ENCODE results near the gene TNXB.

TNXB gene

DNA sequence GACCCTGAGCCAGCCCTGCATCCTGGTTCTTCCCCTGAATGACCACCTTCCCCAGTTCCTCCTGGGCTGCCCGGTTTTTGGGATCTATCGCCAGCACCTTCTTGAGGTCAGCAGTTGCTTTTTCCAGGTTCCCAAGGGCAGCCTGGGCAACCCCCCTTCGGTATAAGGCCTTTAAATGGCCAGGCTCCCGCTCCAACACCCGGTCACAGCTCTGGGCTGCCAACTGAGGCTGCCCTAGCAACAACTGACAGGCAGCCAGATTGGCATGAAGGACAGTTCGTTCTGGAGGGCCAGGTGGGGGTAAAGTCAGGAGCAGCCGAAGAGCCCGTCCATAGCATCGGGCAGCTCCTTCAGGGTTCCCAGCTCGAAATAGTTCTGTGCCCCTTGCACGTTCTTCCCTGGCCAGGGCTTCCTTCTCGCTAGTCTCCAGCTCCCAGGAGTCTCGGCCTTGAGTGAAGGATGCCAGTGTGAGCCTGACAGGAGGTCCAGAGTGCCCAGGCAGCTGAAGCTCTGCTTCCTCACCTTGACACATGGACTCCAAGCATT is 19.7 kb upstream of the TNXB start:
- H3K27me3 Mint-ChIP-seq = peaks cover 6% of the 10 kb centered on the region
- H3K27ac Mint-ChIP-seq = peak overlapping the region; percentile 98
- H3K9me3 Mint-ChIP-seq = no peaks in the 10 kb centered on the region
- H3K4me1 Mint-ChIP-seq (ENCODE audit: low read depth) = peaks cover 46% of the 10 kb centered on the region
- H3K4me3 Mint-ChIP-seq = peak overlapping the region; percentile 98
- H3K36me3 Mint-ChIP-seq (ENCODE audit: low read depth) = peaks cover 44% of the 10 kb centered on the region
- intact Hi-C loops (cut with micrococcal nuclease) = loop anchor here (5.0 kb wide), 1 partner anchor 48 kb away; the partner anchor contains the start of genes AGPAT1 and RNF5

- H3K4me3 Mint-ChIP-seq = peak within 1 kb of the TSS; percentile 98
- peaks cover 2% of the 10 kb centered on the region for H3K27me3 Mint-ChIP-seq
- H3K4me1 Mint-ChIP-seq (ENCODE audit: low read depth) = peaks cover 55% of the 10 kb centered on the region
- H3K27ac Mint-ChIP-seq = peak within 1 kb of the TSS; percentile 98
- H3K9me3 Mint-ChIP-seq = no peaks in the 10 kb centered on the region
- peaks cover 52% of the 10 kb centered on the region for H3K36me3 Mint-ChIP-seq (ENCODE audit: low read depth)
- intact Hi-C loops (cut with micrococcal nuclease) = loop anchor here (1.0 to 5.0 kb wide), 2 partner anchors 25 to 49 kb away; partner anchors contain the start of genes AGPAT1 and RNF5
These were observed 18.8 kb upstream of the TNXB start, which contains the start of gene ATF6B for GRCh38 chr6:32127717-32128592. Gene ATF6B (minus strand): TSS chr6:32128246. CDS start chr6:32128207, 39 bp downstream.

- Mint-ChIP-seq H3K27me3 (no peaks in the 10 kb centered on the region), H3K27ac (peak overlapping the region; percentile 98), H3K9me3 (no peaks in the 10 kb centered on the region), H3K4me1 (ENCODE audit: low read depth) (peaks cover 60% of the 10 kb centered on the region), H3K4me3 (peak overlapping the region; percentile 98), H3K36me3 (ENCODE audit: low read depth) (peaks cover 58% of the 10 kb centered on the region)
- intact Hi-C loops (cut with micrococcal nuclease) = loop anchor here (1.0 to 5.0 kb wide), 2 partner anchors 26 to 50 kb away; partner anchors contain the start of genes AGPAT1 and RNF5
These were observed 18.2 kb upstream of the TNXB start for GRCh38 chr6:32127409-32127716.

GRCh38 chr6:32126880-32127279 is 17.7 kb upstream of the TNXB start:
- intact Hi-C loops (cut with micrococcal nuclease) = loop anchor here (1.0 to 5.0 kb wide), 2 partner anchors 26 to 50 kb away; partner anchors contain the start of genes AGPAT1 and RNF5
- Mint-ChIP-seq H3K4me1 (ENCODE audit: low read depth) (peaks cover 64% of the 10 kb centered on the region), H3K27me3 (no peaks in the 10 kb centered on the region), H3K36me3 (ENCODE audit: low read depth) (peaks cover 62% of the 10 kb centered on the region), H3K4me3 (peak overlapping the region; percentile 98), H3K27ac (peak overlapping the region; percentile 98), H3K9me3 (no peaks in the 10 kb centered on the region)

GRCh38 chr6:32123681-32124080 is 14.5 kb upstream of the TNXB start:
- Mint-ChIP-seq H3K27me3 (no peaks in the 10 kb centered on the region), H3K4me3 (no peak overlapping the region), H3K9me3 (no peaks in the 10 kb centered on the region), H3K4me1 (ENCODE audit: low read depth) (peaks cover 72% of the 10 kb centered on the region), H3K27ac (peak overlapping the region; percentile 10), H3K36me3 (ENCODE audit: low read depth) (peaks cover 94% of the 10 kb centered on the region)
- intact Hi-C loops (cut with micrococcal nuclease) = no loop called here

DNA sequence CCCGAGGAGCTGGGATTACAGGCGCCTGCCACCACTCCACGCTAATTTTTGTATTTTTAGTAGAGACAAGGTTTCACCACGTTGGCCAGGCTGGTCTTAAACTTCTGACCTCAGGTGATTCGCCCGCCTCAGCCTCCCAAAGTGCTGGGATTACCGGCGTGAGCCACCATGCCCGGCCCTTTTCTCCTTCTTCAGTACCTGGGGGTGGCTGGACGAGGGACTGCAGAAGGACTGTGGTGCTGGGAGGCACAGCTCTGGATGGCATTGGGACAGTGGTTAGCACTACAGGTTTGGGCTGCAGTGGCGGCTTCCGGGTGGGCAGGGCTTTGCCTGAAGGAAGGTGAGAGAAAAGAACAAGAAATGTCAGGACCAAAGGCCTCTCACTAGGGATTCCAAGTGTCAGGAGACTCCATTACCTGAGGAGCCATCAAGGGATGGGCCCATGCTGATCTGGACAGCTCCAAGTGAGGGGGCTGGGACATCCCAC is 11.5 kb upstream of the TNXB start:
- Mint-ChIP-seq H3K4me3 (no peak overlapping the region), H3K36me3 (ENCODE audit: low read depth) (peaks cover 98% of the 10 kb centered on the region), H3K27me3 (no peaks in the 10 kb centered on the region), H3K9me3 (no peaks in the 10 kb centered on the region), H3K4me1 (ENCODE audit: low read depth) (peaks cover 68% of the 10 kb centered on the region), H3K27ac (peak overlapping the region; percentile 26)
- intact Hi-C loops (cut with micrococcal nuclease) = no loop called here

DNA sequence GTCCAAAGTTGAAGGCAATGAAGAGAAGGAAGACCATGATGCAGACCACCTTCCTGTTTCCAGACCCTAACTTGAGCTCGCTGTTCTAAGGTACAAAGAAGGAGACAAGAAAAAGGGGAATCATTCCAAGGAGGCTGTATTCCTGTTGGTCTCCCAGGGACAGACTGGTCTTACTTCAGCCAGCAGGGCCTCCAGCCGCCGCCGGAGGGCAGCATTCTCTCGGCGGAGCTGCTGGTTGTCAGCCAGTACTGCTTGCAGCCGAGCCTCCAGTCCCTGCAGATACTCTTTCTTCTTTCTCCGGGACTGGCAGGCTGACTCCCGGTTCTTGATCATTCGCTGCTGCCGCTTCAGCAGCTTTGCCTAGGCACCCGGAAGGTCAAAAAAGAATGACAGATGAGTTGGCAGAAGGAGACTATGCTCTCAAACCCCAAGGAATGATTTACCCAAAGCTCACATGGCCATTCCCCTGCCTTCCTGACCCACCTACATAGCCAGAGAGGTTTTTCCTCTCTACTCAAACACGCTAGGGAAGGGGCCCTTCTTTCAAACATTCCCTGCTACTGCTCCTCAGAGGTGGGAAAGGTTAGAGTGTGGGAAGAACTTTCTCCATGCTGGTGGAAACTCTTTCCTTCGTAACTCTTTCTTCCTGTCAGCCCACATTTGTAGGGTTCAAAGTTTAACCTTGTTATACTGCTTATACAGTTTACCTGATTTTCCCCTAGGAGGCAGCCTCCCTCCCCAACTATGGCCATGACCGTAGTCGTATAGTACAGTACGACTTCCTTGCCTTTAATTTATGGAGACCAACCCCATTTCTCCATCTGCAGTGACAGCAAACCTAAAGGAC is 9.9 kb upstream of the TNXB start:
- no peaks in the 10 kb centered on the region for H3K27me3 Mint-ChIP-seq
- peak overlapping the region; percentile 14 for H3K27ac Mint-ChIP-seq
- no peaks in the 10 kb centered on the region for H3K9me3 Mint-ChIP-seq
- H3K4me1 Mint-ChIP-seq (ENCODE audit: low read depth) = peaks cover 76% of the 10 kb centered on the region
- intact Hi-C loops (cut with micrococcal nuclease) = loop anchor here (2.0 kb wide), 1 partner anchor 76 kb away; no protein-coding TSS in a partner anchor
- peaks cover 98% of the 10 kb centered on the region for H3K36me3 Mint-ChIP-seq (ENCODE audit: low read depth)
- H3K4me3 Mint-ChIP-seq = no peak overlapping the region

- Mint-ChIP-seq H3K27me3 (no peaks in the 10 kb centered on the region), H3K4me1 (ENCODE audit: low read depth) (peaks cover 75% of the 10 kb centered on the region), H3K27ac (no peak overlapping the region), H3K36me3 (ENCODE audit: low read depth) (peaks cover 99% of the 10 kb centered on the region), H3K9me3 (no peaks in the 10 kb centered on the region), H3K4me3 (no peak overlapping the region)
- intact Hi-C loops (cut with micrococcal nuclease) = no loop called here
These were observed 8.3 kb upstream of the TNXB start for GRCh38 chr6:32117461-32117860.

DNA sequence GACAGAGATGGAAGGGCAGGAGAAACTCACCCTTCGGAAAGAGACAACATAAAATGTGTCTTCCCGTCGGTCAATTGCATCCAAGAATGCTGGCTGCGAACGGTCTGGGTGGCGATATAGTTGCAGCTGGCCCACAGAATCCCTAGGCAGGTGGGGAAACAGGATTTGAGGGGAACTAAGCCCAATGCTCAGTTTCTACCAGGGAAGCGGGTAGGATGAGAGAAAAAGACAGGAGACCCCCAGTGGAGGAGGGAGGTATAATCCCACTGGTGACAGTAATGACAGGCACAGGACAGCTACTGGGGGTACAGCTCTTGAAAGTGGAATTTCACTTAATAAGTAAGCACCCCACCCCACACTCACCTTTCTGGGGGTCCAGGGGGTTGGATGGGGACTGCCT is 7.5 kb upstream of the TNXB start:
- Mint-ChIP-seq H3K4me3 (no peak overlapping the region), H3K36me3 (ENCODE audit: low read depth) (peaks cover 99% of the 10 kb centered on the region), H3K4me1 (ENCODE audit: low read depth) (peaks cover 72% of the 10 kb centered on the region), H3K27me3 (no peaks in the 10 kb centered on the region), H3K9me3 (no peaks in the 10 kb centered on the region), H3K27ac (no peak overlapping the region)
- intact Hi-C loops (cut with micrococcal nuclease) = no loop called here

- peaks cover 65% of the 10 kb centered on the region for H3K4me1 Mint-ChIP-seq (ENCODE audit: low read depth)
- H3K36me3 Mint-ChIP-seq (ENCODE audit: low read depth) = peaks cover 98% of the 10 kb centered on the region
- H3K27ac Mint-ChIP-seq = no peak overlapping the region
- intact Hi-C loops (cut with micrococcal nuclease) = no loop called here
- H3K27me3 Mint-ChIP-seq = peaks cover 3% of the 10 kb centered on the region
- no peak overlapping the region for H3K4me3 Mint-ChIP-seq
- H3K9me3 Mint-ChIP-seq = no peaks in the 10 kb centered on the region
These were observed 6.5 kb upstream of the TNXB start for GRCh38 chr6:32115623-32116022.

GRCh38 chr6:32114796-32115195 is 5.7 kb upstream of the TNXB start:
- peaks cover 89% of the 10 kb centered on the region for H3K36me3 Mint-ChIP-seq (ENCODE audit: low read depth)
- peaks cover 12% of the 10 kb centered on the region for H3K27me3 Mint-ChIP-seq
- intact Hi-C loops (cut with micrococcal nuclease) = no loop called here
- H3K4me1 Mint-ChIP-seq (ENCODE audit: low read depth) = peaks cover 67% of the 10 kb centered on the region
- peak overlapping the region; percentile 5 for H3K27ac Mint-ChIP-seq
- no peak overlapping the region for H3K4me3 Mint-ChIP-seq
- H3K9me3 Mint-ChIP-seq = no peaks in the 10 kb centered on the region

GRCh38 chr6:32113386-32114352 is 4.5 kb upstream of the TNXB start:
- H3K9me3 Mint-ChIP-seq = no peaks in the 10 kb centered on the region
- peaks cover 78% of the 10 kb centered on the region for H3K36me3 Mint-ChIP-seq (ENCODE audit: low read depth)
- H3K27me3 Mint-ChIP-seq = peaks cover 23% of the 10 kb centered on the region
- intact Hi-C loops (cut with micrococcal nuclease) = no loop called here
- peaks cover 67% of the 10 kb centered on the region for H3K4me1 Mint-ChIP-seq (ENCODE audit: low read depth)
- H3K4me3 Mint-ChIP-seq = no peak overlapping the region
- no peak overlapping the region for H3K27ac Mint-ChIP-seq

All from dendritic cell treated with granulocyte-macrophage colony-stimulating factor and Interleukin-4, amounts not matched to agents 40 ng/mL and 50 ng/mL, for 4 days (primary cell).